Neural progenitor cell (in vitro differentiated cells): ENCODE data around the gene ETFBKMT.

Experiments
- CTCF ChIP-seq: fragments of 200-600 bp; sonication (generic); IDR thresholded peaks from 2 replicates; pipeline ENCODE4 v1.5.1; 2017; ENCODE audit warnings: antibody characterized with exemption, mild to moderate bottlenecking
- EZH2 ChIP-seq: fragments of 200-600 bp; sonication (generic); IDR thresholded peaks from 2 replicates; pipeline ENCODE4 v1.6.1; 2017; ENCODE audit warnings: antibody characterized with exemption, mild to moderate bottlenecking, moderate library complexity

- no peak for TF ChIP-seq CTCF
- no peak for TF ChIP-seq EZH2
Measured at GRCh38 chr12:31622038-31622437, 37.5 kb upstream of the ETFBKMT start.
